A673 (cell line): ENCODE results near the gene ATP8A2.

Experiments used
- EZH2 ChIP-seq: fragments of 200-600 bp; sonication (generic); IDR thresholded peaks from 2 replicates; pipeline ENCODE4 v1.6.1; 2017; ENCODE audit warnings: borderline replicate concordance, low read depth, mild to moderate bottlenecking, mixed read lengths, antibody characterized with exemption, low read length; ENCODE audit not compliant: poor library complexity, severe bottlenecking
- TF ChIP-seq, protein P1 (sequence below): fragments of 300-800, 200-600 bp; sonication (generic); conservative IDR thresholded peaks from 2 replicates; pipeline ENCODE4 v1.5.1; 2017; ENCODE audit warnings: low read depth, mild to moderate bottlenecking, antibody characterized with exemption, low read length, moderate library complexity, mixed read lengths

GRCh38 chr13:25776722-25777121 is 404.9 kb downstream of the ATP8A2 start:
- TF ChIP-seq, protein P1, sequence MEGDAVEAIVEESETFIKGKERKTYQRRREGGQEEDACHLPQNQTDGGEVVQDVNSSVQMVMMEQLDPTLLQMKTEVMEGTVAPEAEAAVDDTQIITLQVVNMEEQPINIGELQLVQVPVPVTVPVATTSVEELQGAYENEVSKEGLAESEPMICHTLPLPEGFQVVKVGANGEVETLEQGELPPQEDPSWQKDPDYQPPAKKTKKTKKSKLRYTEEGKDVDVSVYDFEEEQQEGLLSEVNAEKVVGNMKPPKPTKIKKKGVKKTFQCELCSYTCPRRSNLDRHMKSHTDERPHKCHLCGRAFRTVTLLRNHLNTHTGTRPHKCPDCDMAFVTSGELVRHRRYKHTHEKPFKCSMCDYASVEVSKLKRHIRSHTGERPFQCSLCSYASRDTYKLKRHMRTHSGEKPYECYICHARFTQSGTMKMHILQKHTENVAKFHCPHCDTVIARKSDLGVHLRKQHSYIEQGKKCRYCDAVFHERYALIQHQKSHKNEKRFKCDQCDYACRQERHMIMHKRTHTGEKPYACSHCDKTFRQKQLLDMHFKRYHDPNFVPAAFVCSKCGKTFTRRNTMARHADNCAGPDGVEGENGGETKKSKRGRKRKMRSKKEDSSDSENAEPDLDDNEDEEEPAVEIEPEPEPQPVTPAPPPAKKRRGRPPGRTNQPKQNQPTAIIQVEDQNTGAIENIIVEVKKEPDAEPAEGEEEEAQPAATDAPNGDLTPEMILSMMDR, result no peak
- TF ChIP-seq EZH2, result no peak
